GM12891 (cell line): Measurements from ENCODE around the gene GPR37.

Experiments
- POLR2A ChIP-seq: IDR thresholded peaks from 2 replicates; pipeline ENCODE4 v1.6.1; 2011; ENCODE audit warnings: low read depth, low read length, control low read depth
- POLR2AphosphoS5 ChIP-seq: IDR thresholded peaks from 2 replicates; pipeline ENCODE4 v1.6.1; 2011; ENCODE audit warnings: low read depth, low read length, control low read depth
- SPI1 ChIP-seq: IDR thresholded peaks from 2 replicates; pipeline ENCODE4 v1.6.1; 2011; ENCODE audit warnings: low read depth, low read length, control low read depth

DNA sequence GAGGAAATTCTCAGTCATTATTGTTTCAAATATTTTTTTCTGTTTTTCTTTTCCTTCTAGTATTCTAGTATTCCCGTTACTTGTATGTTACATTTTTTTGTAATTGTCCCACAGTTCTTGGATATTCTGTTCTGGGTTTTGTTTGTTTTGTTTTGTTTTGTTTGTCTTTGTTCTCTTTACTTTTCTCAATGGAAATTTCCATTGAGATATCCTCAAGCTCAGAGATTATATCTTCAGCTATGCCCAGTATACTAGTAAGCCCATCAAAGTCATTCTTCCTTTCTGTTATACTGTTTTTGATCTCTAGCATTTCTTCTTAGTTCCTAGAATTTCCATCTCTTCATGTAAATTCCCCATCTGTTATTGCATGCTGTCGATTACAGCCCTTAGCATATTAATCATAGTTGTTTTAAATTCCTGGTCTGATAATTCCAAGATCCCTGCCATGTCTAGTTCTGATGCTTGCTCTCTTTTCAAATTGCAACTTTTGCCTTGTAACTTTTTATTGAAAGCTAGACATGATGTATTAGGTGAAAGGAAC is 27.8 kb downstream of the GPR37 start:
- TF ChIP-seq POLR2A, result no peak
- TF ChIP-seq POLR2AphosphoS5, result no peak
- no peak for TF ChIP-seq SPI1
